Stimulated activated CD8-positive, alpha-beta memory T cell treated with anti-CD3 and anti-CD28 coated beads, Interleukin-7, amount 100 ng/mL, for 4 hours (primary cell): Measurements from ENCODE around the gene PGLYRP1.

ENCODE experiments used
- DNase-seq, 2 donors: peaks; one replicate each; pipeline ENCODE4 v3.0.0-alpha.2; 2020; ENCODE audit warnings: low read depth in 2 of 2

Gene PGLYRP1

GRCh38 chr19:46032597-46033025 is 9.8 kb upstream of the PGLYRP1 start:
- no peak for DNase-seq

GRCh38 chr19:46031781-46032596 is 9.1 kb upstream of the PGLYRP1 start:
- no peak for DNase-seq

- DNase-seq = no peak
These were observed 8.1 kb upstream of the PGLYRP1 start for GRCh38 chr19:46030812-46031550.

- no peak for DNase-seq
These were observed 3.0 kb upstream of the PGLYRP1 start for GRCh38 chr19:46025835-46026234.

- DNase-seq = no peak
These were observed 492 bp upstream of the PGLYRP1 start for GRCh38 chr19:46023311-46023779.

- no peak for DNase-seq
These were observed 807 bp downstream of the PGLYRP1 start for GRCh38 chr19:46022061-46022430.

- no peak for DNase-seq
These were observed 1.3 kb downstream of the PGLYRP1 start for GRCh38 chr19:46021531-46022041.

GRCh38 chr19:46020819-46021125 is 2.1 kb downstream of the PGLYRP1 start:
- DNase-seq = no peak

- no peak for DNase-seq
These were observed 3.6 kb downstream of the PGLYRP1 start for GRCh38 chr19:46019270-46019669.

- no peak for DNase-seq
These were observed 4.1 kb downstream of the PGLYRP1 start for GRCh38 chr19:46018729-46019251.

GRCh38 chr19:46017874-46018675 is 4.8 kb downstream of the PGLYRP1 start:
- DNase-seq = no peak

GRCh38 chr19:46017095-46017429 is 5.8 kb downstream of the PGLYRP1 start:
- no peak for DNase-seq

- peak; percentile 61 to 75 for DNase-seq
These were observed 6.3 kb downstream of the PGLYRP1 start for GRCh38 chr19:46016426-46017094.

- DNase-seq = peak in 1 of 2 donors; percentile 45
These were observed 7.0 kb downstream of the PGLYRP1 start for GRCh38 chr19:46015687-46016425.

GRCh38 chr19:46014941-46015686 is 7.7 kb downstream of the PGLYRP1 start:
- peak; percentile 38 to 60 for DNase-seq

GRCh38 chr19:46014534-46014933 is 8.3 kb downstream of the PGLYRP1 start:
- no peak for DNase-seq

GRCh38 chr19:46009530-46010510 is 13.0 kb downstream of the PGLYRP1 start:
- peak; percentile 31 to 40 for DNase-seq

- DNase-seq = no peak
These were observed 16.4 kb downstream of the PGLYRP1 start for GRCh38 chr19:46006411-46006810.
